NCI-H345 treated with DMSO at 0.1 percent for 48 hours (cell line): ENCODE results near the gene WWC1.
"Not testable (repeated sequence)": the region's sequence is repeated elsewhere in the genome, so short reads cannot be mapped to it uniquely, and the experiment has no call there.

Experiments
- DNase-seq: peaks from one replicate; lab custom pipeline; 2025; ENCODE audit not compliant: unreplicated experiment; lab: John Stamatoyannopoulos, UW

WWC1 gene

GRCh38 chr5:168329302-168329701, 37.9 kb downstream of the WWC1 start:
- DNase-seq = no peak

DNA sequence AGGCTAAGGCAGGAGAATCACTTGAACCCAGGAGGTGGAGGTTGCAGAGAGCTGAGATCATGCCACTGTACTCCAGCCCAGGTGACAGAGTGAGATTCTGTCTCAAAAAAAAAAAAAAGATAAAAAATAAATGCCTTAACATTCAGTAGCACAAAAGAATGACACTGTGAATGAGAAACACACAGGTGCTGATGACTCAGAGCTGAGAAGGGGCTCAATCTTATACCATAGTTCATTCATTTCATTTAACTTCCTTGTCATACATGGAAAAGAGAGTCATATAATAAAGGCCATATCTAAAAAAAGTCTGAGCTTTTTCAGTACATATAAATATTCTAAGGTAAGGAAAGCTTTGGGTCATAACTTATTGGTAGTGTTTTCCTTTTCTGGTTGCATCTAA, 40.6 kb downstream of the WWC1 start:
- no peak for DNase-seq

- DNase-seq = no peak
Measured at GRCh38 chr5:168334280-168334679, 42.8 kb downstream of the WWC1 start.

- no peak for DNase-seq
Measured at GRCh38 chr5:168334695-168335094, 43.2 kb downstream of the WWC1 start.

GRCh38 chr5:168337361-168337760, 45.9 kb downstream of the WWC1 start:
- DNase-seq = no peak

DNA sequence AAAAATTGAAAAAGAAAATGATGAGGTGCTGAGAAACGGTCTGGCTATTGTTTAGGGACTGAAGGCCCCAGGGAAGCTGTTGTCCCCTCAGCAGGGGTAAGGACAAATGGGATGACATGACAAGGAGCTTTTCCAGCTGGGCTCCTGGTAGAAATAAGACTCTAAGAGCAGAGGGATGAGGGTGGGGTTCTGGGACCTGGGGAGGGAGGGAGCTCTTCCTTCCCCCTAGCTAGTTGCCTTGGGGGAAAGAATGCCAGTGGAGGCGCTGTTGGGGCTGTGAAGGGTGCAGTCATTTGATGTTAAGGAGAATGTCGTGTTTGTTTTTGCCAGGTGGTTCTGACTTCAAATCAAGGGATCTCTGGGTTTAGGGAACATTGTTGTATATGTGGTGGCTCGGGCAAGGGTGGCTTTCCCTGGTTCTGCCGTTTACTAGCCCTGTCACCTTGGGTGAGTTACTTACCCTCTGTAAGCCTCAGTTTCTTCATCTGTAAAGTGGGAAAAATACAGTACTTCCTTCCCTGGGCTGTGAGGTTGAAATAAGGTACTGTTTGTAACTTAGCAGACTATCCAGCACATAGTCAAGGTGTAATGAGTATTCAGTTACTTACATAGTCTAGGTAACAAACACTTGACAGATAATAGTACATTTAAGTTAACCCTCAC, 47.8 kb downstream of the WWC1 start:
- no peak for DNase-seq

- not testable (repeated sequence) for DNase-seq
Measured at GRCh38 chr5:168339772-168340140, 48.3 kb downstream of the WWC1 start.

GRCh38 chr5:168340487-168340886, 49.0 kb downstream of the WWC1 start:
- DNase-seq = no peak

DNA sequence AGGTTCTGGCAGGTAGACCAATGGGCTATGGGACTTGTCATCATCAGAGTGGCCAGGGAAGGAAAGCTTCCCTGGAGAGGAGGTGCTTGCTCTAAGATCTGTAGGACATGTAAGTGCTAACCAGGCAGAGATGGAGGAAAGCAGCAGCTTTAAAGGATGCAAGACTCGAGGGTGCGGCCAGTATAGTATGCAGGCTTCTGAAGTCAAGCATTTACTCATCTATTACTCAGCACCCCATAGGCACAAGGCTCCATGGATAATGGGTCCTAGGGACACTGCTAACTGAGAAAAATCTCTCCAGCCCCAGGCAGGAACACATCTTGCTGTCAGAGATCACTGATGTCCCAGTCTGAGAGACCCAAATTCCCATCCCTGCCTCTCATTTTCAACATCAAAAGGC, 49.7 kb downstream of the WWC1 start:
- no peak for DNase-seq

DNA sequence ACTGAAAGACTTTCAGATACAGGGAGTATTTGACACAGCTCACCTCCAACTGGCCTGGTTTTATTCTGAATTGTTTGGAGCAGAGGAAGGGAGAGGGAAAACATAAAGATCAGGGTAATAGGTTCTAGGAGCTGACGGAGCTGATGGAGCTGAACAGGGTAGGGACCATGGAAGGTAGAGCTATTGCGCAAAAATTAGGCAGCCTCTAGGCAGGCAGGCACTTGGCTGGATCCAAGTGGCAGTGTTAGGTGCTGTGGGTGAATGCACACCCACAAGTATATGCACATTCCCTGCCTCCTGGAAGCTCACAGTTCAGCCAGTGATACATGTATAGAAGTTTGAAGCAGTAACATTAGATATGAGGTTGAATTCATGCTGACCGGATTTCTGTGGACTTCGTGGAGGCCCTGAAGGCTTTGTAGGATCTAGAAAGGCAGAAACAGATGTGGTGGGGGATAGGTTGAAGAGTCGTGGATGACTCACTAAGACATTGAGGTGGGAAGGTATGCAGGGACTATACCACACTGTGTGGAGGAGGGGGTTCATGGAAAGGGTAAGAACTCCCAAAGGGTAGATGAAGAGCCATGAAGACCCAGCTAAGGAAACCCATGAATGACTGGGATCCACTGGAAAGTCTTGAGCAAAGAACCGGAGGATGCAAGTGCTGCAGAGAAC, 50.8 kb downstream of the WWC1 start:
- DNase-seq = no peak

GRCh38 chr5:168342985-168343384, 51.5 kb downstream of the WWC1 start:
- DNase-seq = no peak

DNA sequence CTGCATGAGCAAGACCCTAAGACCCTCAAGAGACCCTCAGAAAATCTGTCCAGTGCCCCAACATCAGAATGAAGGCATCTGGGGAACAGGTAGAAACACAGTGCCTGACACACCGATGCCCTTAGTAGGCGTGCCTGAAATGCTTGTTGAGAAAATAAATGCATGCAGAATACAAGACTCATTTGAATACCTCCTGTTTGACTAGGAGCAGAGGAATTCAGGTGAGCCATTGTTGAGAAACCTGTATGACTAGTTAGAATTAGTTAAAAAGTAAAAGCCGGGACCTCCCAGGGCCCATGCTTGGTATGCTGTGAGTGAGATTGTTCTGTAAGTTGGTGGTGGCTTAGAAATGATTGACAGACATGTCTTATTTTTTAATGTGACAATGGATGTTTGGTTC, 55.0 kb downstream of the WWC1 start:
- DNase-seq = no peak

- DNase-seq = no peak
Measured at GRCh38 chr5:168347368-168348083, 56.1 kb downstream of the WWC1 start.

DNA sequence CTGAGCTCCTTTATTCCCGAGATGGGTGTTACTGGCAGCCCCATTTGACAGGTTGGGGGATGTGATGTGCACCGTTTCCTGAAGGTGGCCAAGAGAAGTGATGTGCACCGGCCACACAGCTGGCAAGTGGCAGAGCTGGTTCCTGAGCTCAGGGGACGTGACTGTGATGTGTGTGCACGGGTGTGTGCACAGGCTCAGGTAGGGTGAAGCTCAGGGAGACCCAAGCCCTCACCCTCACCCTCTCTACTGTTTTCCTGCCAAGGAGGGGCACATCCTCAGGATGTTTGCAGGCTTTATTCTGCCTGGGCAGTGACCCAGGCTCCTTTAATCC, 56.6 kb downstream of the WWC1 start:
- DNase-seq = no peak

DNA sequence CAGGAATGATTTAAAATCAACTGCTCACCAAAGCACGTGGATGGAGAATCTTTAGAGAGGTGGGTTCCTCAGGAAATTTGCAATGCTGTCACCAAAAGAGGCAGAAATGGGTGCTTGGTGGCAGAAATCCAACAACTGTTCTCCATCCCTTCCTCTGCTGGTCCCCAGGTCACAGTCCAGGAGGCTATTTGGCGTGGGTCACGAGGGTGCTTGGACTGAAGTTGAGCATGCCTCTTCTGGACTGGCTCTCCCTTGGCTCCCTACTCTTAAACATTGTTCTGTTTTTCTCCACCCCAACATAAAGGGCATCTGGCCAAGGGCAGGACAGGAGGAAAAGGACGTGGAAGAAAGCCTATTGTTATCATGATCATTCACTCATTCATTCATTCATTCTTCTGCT, 58.9 kb downstream of the WWC1 start:
- DNase-seq = no peak

GRCh38 chr5:168353216-168353957, 61.9 kb downstream of the WWC1 start:
- DNase-seq = no peak

GRCh38 chr5:168354397-168354796, 63.0 kb downstream of the WWC1 start:
- no peak for DNase-seq

GRCh38 chr5:168356171-168356570, 64.7 kb downstream of the WWC1 start:
- DNase-seq = no peak

DNA sequence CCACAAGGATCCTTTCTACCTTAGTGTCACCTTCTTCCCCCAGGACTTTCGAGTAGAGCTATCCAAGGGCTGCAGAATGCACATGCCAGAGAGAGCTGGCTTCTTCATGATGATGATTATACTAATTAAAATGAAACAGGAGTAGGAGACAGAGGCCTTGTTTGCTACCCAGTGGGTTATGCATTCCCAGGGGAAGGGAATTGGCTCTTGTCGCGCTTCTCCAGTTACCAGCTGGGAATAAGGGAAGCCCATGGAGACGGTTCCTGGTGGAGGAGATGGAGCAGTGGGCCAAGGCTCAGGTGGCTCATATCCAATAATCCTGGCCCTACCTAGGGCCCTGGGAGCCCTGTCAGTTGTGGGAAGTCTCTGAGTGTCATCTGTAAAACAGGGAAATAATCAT, 65.1 kb downstream of the WWC1 start:
- DNase-seq = peak; percentile 43

GRCh38 chr5:168357876-168358275, 66.4 kb downstream of the WWC1 start:
- DNase-seq = no peak

GRCh38 chr5:168359820-168360460, 68.5 kb downstream of the WWC1 start:
- no peak for DNase-seq
